Uterus (tissue), 4 donors: ENCODE measurements around the gene EFCAB14. TPM values are rescaled to one million over a fixed set of nuclear protein-coding genes. Genes with fewer than 3 reads are reported as not detected.

Experiments
- DNase-seq, 2 donors: peaks; one replicate each; pipeline ENCODE4 v3.0.0-alpha.2; 2019 to 2020
- H3K27ac ChIP-seq, 2 donors: fragments of 200-600 bp; sonication (generic); 1 replicate in 1 of 2; 2 replicates in 1 of 2; pipeline ENCODE4 v1.5.1; 2016 to 2018
- H3K27me3 ChIP-seq, 2 donors: fragments of 200-600 bp; sonication (generic); one replicate each; pipeline ENCODE4 v1.5.1; 2018 to 2019; ENCODE audit warnings: control low read depth in 1 of 2
- H3K36me3 ChIP-seq, 2 donors: fragments of 200-600 bp; sonication (generic); one replicate each; pipeline ENCODE4 v1.5.1; 2019; ENCODE audit warnings: control low read depth in 1 of 2
- H3K4me1 ChIP-seq, 2 donors: fragments of 200-600 bp; sonication (generic); one replicate each; pipeline ENCODE4 v1.5.1; 2018 to 2019; ENCODE audit warnings: control low read depth in 1 of 2
- H3K4me3 ChIP-seq, 2 donors: fragments of 200-600 bp; sonication (generic); 1 replicate in 1 of 2; 2 replicates in 1 of 2; pipeline ENCODE4 v1.5.1; 2018 to 2019; ENCODE audit warnings: mild to moderate bottlenecking in 1 of 2
- H3K9me3 ChIP-seq, 2 donors: fragments of 200-600 bp; sonication (generic); one replicate each; pipeline ENCODE4 v1.5.1; 2019; ENCODE audit warnings: control low read depth in 1 of 2
- CTCF ChIP-seq, 4 experiments: fragments of 200-600 bp in 2 of 4; fragments of 450-650 bp in 2 of 4; sonication (generic) in 2 of 4; IDR thresholded peaks; one replicate each; pipeline ENCODE4 v1.5.1; 2016 to 2019; ENCODE audit warnings: antibody characterized with exemption in 4 of 4, mild to moderate bottlenecking in 2 of 4, moderate library complexity in 1 of 4
- POLR2A ChIP-seq, 2 donors: fragments of 450-650 bp; IDR thresholded peaks; one replicate each; pipeline ENCODE4 v1.6.1; 2016; ENCODE audit warnings: antibody characterized with exemption in 2 of 2, mild to moderate bottlenecking in 1 of 2, moderate library complexity in 1 of 2
- intact Hi-C: fragments of 100-400 bp; cut with DNase I; formaldehyde crosslinking; loops from one replicate; pipeline ENCODE4 v1.15.1; 2023; ENCODE audit warnings: low total_unique reads
- total RNA-seq, 4 donors: library from RNA; depleted of rRNA in 3 of 4; stranded (reverse); fragments of >200 nt in 3 of 4; gene quantifications; one replicate each; pipeline versions ENCODE4 v1.1.0 to v1.2.4, GENCODE V29; 2014 to 2023
- donor health status: DM: yes; HTN: yes; CAD: no.

Gene EFCAB14
- total RNA-seq, 4 donors from 2014 or later: 63.5 to 188 (median 96.0) TPM

GRCh38 chr1:46642115-46642680, 76.7 kb downstream of the EFCAB14 start:
- no peaks in the 10 kb centered on the region for H3K9me3 ChIP-seq
- H3K27ac ChIP-seq: no peak overlapping the region
- no peaks in the 10 kb centered on the region for H3K4me1 ChIP-seq
- no peak for DNase-seq
- intact Hi-C loops: no loop called here
- no peaks in the 10 kb centered on the region for H3K36me3 ChIP-seq
- H3K4me3 ChIP-seq: no peak overlapping the region
- TF ChIP-seq CTCF (IDR thresholded peaks at IDR 0.05) (no peak), POLR2A (IDR thresholded peaks at IDR 0.05) (no peak)
- no peaks in the 10 kb centered on the region for H3K27me3 ChIP-seq

DNA sequence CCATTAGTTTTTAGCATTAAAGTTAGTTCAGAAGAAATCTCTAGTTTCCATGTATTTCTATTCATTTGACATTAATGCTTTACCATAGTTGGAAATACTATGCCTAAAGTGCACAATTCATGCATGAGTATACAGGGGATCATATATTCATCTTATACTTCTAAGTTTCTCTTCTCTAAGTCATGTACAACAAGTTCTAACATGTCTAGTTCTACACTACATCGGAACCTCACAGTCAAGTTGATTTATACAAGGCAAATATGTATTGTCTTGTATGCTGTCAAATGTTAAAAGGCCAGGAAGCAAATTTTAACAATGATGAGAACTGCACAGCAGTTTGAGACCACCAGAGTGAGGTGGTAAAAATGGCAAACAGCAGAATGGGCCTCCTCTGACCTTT, 79.4 kb downstream of the EFCAB14 start:
- Histone ChIP-seq H3K27me3 (no peaks in the 10 kb centered on the region), H3K36me3 (no peaks in the 10 kb centered on the region), H3K4me3 (no peak overlapping the region), H3K27ac (no peak overlapping the region), H3K4me1 (no peaks in the 10 kb centered on the region), H3K9me3 (no peaks in the 10 kb centered on the region)
- no peak for DNase-seq
- TF ChIP-seq POLR2A (IDR thresholded peaks at IDR 0.05) (no peak), CTCF (IDR thresholded peaks at IDR 0.05) (no peak)
- intact Hi-C loops: no loop called here

DNA sequence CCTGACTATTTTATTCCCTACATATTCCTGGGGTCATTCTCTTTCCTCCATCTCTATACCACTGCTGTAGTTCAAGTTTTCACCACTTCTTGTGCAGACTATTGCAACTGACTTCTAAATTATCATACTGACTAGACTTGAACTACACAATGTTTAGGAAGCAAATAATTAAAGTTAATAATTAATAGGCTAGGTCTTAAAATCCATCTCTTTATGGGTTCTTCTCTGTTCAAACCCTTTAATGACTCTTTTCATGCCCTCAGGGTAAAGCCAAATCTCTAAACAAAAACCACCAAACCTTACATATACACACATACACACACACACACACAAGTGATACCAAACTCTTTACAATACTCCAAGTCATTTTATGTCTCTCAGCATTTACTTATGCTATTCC, 80.0 kb downstream of the EFCAB14 start:
- Histone ChIP-seq H3K4me3 (no peak overlapping the region), H3K27ac (no peak overlapping the region), H3K4me1 (no peaks in the 10 kb centered on the region), H3K9me3 (no peaks in the 10 kb centered on the region), H3K36me3 (no peaks in the 10 kb centered on the region), H3K27me3 (no peaks in the 10 kb centered on the region)
- no peak for TF ChIP-seq POLR2A (IDR thresholded peaks at IDR 0.05)
- no peak for TF ChIP-seq CTCF (IDR thresholded peaks at IDR 0.05)
- intact Hi-C loops: no loop called here
- DNase-seq: no peak

GRCh38 chr1:46637444-46638083, 81.3 kb downstream of the EFCAB14 start:
- no peaks in the 10 kb centered on the region for H3K4me1 ChIP-seq
- H3K9me3 ChIP-seq: no peaks in the 10 kb centered on the region
- intact Hi-C loops: no loop called here
- H3K27me3 ChIP-seq: no peaks in the 10 kb centered on the region
- no peak for DNase-seq
- peak overlapping the region; percentile 25 to 71 for H3K27ac ChIP-seq
- TF ChIP-seq POLR2A (IDR thresholded peaks at IDR 0.05) (no peak), CTCF (IDR thresholded peaks at IDR 0.05) (no peak)
- H3K4me3 ChIP-seq: no peak overlapping the region
- no peaks in the 10 kb centered on the region for H3K36me3 ChIP-seq

DNA sequence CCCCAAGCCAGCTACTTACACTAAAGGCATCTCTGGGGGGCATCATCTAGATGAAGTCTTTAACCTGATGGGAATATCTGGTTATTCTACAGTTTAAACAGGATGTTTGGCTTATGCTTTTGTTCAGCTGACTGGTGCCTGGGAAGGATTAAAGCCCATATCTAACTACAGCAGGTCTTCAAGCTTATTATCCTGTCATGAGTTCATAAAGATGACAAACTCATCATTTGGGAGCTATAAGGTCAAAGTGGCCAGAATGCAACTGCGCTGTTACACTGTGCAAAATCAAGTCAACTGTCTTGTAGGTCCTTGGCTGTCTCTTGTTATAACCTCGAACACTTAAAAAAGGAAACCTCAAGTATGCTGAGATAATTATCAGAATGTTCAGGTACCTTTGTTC, 83.7 kb downstream of the EFCAB14 start:
- Histone ChIP-seq H3K36me3 (no peaks in the 10 kb centered on the region), H3K4me1 (no peaks in the 10 kb centered on the region), H3K27me3 (no peaks in the 10 kb centered on the region), H3K27ac (no peak overlapping the region), H3K9me3 (no peaks in the 10 kb centered on the region), H3K4me3 (no peak overlapping the region)
- intact Hi-C loops: no loop called here
- TF ChIP-seq POLR2A (IDR thresholded peaks at IDR 0.05) (no peak), CTCF (IDR thresholded peaks at IDR 0.05) (no peak)
- no peak for DNase-seq
